Neutrophil (primary cell): ENCODE measurements around the gene NDUFA1.
"Not testable (repeated sequence)": the region's sequence is repeated elsewhere in the genome, so short reads cannot be mapped to it uniquely, and the experiment has no call there.

Experiments
- H3K27ac ChIP-seq: fragments of 200-600 bp; sonication (generic); 2 replicates; pipeline ENCODE4 v1.5.1; 2016; ENCODE audit warnings: mild to moderate bottlenecking, moderate library complexity
- H3K27me3 ChIP-seq: fragments of 200-600 bp; sonication (generic); 2 replicates; pipeline ENCODE4 v1.6.0; 2016; ENCODE audit warnings: mild to moderate bottlenecking
- H3K36me3 ChIP-seq: fragments of 200-600 bp; sonication (generic); 2 replicates; pipeline ENCODE4 v1.5.1; 2017
- H3K4me1 ChIP-seq, 2 experiments: fragments of 200-600 bp in 1 of 2; sonication (generic) in 1 of 2; 1 replicate in 1 of 2; 2 replicates in 1 of 2; pipeline versions ENCODE4 v1.5.1 to v1.6.1; 2013 to 2016; ENCODE audit warnings: low read depth in 1 of 2, low read length in 1 of 2, mild to moderate bottlenecking in 1 of 2, moderate library complexity in 1 of 2; ENCODE audit not compliant: control insufficient read depth in 1 of 2, insufficient read depth in 1 of 2
- H3K4me3 ChIP-seq, 2 experiments: fragments of 200-600 bp in 1 of 2; sonication (generic) in 1 of 2; 1 replicate in 1 of 2; 2 replicates in 1 of 2; pipeline ENCODE4 v1.5.1; 2013 to 2016; ENCODE audit warnings: low read depth in 1 of 2, low read length in 1 of 2, mild to moderate bottlenecking in 1 of 2, moderate library complexity in 1 of 2
- H3K9me3 ChIP-seq: fragments of 200-600 bp; sonication (generic); 2 replicates; pipeline ENCODE4 v1.5.1; 2016
- TF ChIP-seq, protein P1 (sequence below): fragments of 200-600 bp; sonication (generic); IDR thresholded peaks from 2 replicates; pipeline ENCODE4 v1.5.1; 2016; ENCODE audit warnings: antibody characterized with exemption

NDUFA1 gene

GRCh38 chrX:119880076-119880475 lies 8.4 kb downstream of the NDUFA1 start:
- Histone ChIP-seq H3K36me3 (peaks cover 7% of the 10 kb centered on the region), H3K9me3 (no peaks in the 10 kb centered on the region), H3K4me1 (peaks cover 3 to 5% of the 10 kb centered on the region in 2 experiments), H3K4me3 (no peak overlapping the region), H3K27me3 (no peaks in the 10 kb centered on the region), H3K27ac (no peak overlapping the region)
- TF ChIP-seq, protein P1, sequence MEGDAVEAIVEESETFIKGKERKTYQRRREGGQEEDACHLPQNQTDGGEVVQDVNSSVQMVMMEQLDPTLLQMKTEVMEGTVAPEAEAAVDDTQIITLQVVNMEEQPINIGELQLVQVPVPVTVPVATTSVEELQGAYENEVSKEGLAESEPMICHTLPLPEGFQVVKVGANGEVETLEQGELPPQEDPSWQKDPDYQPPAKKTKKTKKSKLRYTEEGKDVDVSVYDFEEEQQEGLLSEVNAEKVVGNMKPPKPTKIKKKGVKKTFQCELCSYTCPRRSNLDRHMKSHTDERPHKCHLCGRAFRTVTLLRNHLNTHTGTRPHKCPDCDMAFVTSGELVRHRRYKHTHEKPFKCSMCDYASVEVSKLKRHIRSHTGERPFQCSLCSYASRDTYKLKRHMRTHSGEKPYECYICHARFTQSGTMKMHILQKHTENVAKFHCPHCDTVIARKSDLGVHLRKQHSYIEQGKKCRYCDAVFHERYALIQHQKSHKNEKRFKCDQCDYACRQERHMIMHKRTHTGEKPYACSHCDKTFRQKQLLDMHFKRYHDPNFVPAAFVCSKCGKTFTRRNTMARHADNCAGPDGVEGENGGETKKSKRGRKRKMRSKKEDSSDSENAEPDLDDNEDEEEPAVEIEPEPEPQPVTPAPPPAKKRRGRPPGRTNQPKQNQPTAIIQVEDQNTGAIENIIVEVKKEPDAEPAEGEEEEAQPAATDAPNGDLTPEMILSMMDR: no peak

- H3K4me3 ChIP-seq: no peak overlapping the region
- no peak overlapping the region for H3K27ac ChIP-seq
- H3K36me3 ChIP-seq: peaks cover 7% of the 10 kb centered on the region
- H3K9me3 ChIP-seq: no peaks in the 10 kb centered on the region
- no peaks in the 10 kb centered on the region for H3K27me3 ChIP-seq
- TF ChIP-seq, protein P1: peak; percentile 21
- peaks cover 3 to 5% of the 10 kb centered on the region in 2 experiments for H3K4me1 ChIP-seq
Observed at GRCh38 chrX:119880552-119881437, 9.2 kb downstream of the NDUFA1 start.

GRCh38 chrX:119885554-119886428 lies 14.2 kb downstream of the NDUFA1 start:
- Histone ChIP-seq H3K4me1 (peaks cover 2 to 6% of the 10 kb centered on the region in 2 experiments), H3K36me3 (no peaks in the 10 kb centered on the region), H3K27ac (no peak overlapping the region), H3K4me3 (no peak overlapping the region), H3K27me3 (peaks cover 6% of the 10 kb centered on the region), H3K9me3 (no peaks in the 10 kb centered on the region)
- TF ChIP-seq, protein P1: no peak

DNA sequence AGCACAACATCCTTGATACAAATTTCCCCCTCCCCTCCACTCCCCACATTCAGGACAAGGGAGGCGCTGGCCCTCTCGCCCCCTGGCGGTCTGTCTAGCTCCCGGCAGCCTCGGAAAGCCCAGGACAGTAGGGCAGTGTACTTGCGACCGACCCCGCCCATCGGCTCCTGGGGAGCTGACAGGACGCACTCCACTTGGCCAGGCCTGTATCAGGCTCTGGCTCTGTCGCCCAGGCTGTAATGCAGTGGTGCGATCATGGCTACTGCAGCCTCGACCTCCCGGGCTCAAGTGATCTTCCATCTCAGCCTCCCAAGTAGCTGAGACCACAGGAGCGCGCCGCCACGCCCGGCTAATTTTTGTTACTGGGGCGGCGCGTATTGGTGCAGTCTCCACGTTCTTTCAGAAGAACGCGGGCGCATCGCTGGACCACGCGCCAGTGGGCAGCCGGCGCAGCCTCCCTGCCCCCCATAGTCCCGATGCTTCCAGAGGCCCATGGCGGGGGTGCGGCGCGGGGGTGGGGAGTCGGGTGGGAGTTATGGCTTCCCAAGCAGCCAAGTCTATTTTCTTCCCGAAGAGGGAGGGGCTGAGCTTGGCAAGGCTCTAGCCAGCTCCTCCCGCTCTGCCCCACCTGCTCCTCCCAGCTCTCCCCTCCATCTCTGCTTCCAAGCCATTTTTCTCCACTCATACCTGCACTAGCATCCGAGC lies 16.2 kb downstream of the NDUFA1 start:
- H3K4me1 ChIP-seq: peaks cover 0 to 6% of the 10 kb centered on the region in 2 experiments
- H3K4me3 ChIP-seq: peak overlapping the region; percentile 48 to 55
- no peaks in the 10 kb centered on the region for H3K9me3 ChIP-seq
- no peaks in the 10 kb centered on the region for H3K36me3 ChIP-seq
- TF ChIP-seq, protein P1: peak; percentile 62
- peaks cover 6% of the 10 kb centered on the region for H3K27me3 ChIP-seq
- no peak overlapping the region for H3K27ac ChIP-seq

- not testable (repeated sequence) for H3K4me1 ChIP-seq, H3K4me3 ChIP-seq, H3K27ac ChIP-seq, H3K36me3 ChIP-seq, H3K9me3 ChIP-seq, H3K27me3 ChIP-seq
Observed at GRCh38 chrX:119890626-119891025, 19.0 kb downstream of the NDUFA1 start.

DNA sequence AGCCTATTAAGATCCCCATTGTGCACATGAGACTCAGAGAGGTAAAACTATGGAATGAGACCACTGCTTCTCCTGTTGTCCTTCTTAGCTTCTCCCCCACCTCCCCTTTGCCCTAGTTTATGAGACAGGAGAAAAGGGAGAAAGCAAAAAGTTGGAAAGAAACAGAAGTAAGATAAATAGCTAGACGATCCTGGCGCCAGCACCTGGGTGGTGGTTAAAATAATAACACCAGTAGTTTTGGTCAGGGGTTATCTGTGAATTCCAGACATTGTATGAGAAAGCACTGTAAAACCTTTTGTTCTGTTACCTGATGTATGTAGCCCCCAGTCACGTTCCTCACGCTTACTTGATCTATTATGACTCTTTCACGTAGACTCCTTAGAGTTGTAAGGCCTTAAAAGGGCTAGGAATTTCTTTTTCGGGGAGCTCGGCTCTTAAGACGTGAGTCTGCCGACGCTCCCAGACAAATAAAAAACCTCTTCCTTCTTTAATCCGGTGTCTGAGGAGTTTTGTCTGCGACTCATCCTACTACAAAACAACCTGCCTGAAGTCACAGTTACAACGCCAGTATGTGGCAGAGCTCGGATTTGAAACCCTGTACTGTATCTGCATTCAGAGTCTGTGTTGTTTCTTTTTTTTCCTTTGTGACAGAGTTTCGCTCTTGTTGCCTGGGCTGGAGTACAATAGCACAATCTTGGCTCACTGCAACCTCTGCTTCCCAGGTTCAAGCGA lies 20.5 kb downstream of the NDUFA1 start:
- H3K36me3 ChIP-seq, H3K27me3 ChIP-seq, H3K9me3 ChIP-seq, H3K27ac ChIP-seq, H3K4me3 ChIP-seq, H3K4me1 ChIP-seq: not testable (repeated sequence)
